Measurements from ENCODE around the gene SCMH1. TPM values are rescaled to one million over a fixed set of nuclear protein-coding genes. Genes with fewer than 3 reads are reported as not detected.

SCMH1 gene
- polyA plus RNA-seq, 3 donors = 39.0 to 44.2 (median 40.4) TPM

DNA sequence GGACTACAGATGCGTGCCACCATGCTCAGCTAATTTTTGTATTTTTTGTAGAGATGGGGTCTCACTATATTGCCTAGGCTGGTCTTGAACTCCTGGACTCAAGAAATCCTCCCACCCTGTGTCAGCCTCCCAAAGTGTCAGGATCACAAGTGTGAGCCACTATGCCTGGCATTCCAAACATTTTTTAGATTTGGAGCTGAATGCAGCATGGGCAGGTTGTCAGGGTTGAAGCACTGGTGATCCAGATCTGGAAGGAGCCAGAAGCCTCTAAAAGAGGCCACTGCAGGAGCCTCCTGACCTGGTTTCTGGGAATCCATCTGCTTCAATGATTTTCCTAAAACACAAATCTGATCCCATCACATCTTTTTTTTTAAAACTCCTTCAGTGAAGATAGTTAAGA lies 264.4 kb downstream of the SCMH1 start:
- no peak for DNase-seq

Other genes starting within 250 kb of the SCMH1 start
- gene SLFNL1, start 220.6 kb downstream of the SCMH1 start, polyA plus RNA-seq (ENCODE audit: insufficient read length in 3 of 3) = 1 to 10 TPM in 1 of 3 donors, under 1 TPM in 2; 0.23 to 1.0 (median 0.58) TPM
- 1 to 10 TPM; 2.3 to 2.6 (median 2.4) TPM for gene FOXO6, start 119.1 kb upstream of the SCMH1 start, polyA plus RNA-seq (ENCODE audit: insufficient read length in 3 of 3)
- gene EDN2, start 242.4 kb upstream of the SCMH1 start, polyA plus RNA-seq (ENCODE audit: insufficient read length in 3 of 3) = 1 to 10 TPM; 1.9 to 3.1 (median 2.8) TPM